RPMI7951 (cell line): ENCODE data around the gene ROR2. TPM values are rescaled to one million over a fixed set of nuclear protein-coding genes. Genes with fewer than 3 reads are reported as not detected.

Experiments
- DNase-seq: peaks from one replicate; pipeline ENCODE4 v3.0.0-alpha.2; 2012; ENCODE audit warnings: low read depth
- total RNA-seq: library from RNA; depleted of rRNA; stranded (reverse); fragments of >200 nt; shearing (Covaris generic); gene quantifications from 2 replicates; pipeline ENCODE4 v1.2.3, GENCODE V29; 2014

Gene ROR2
- total RNA-seq, 1 experiment from 2014 or later: 0.12 TPM

GRCh38 chr9:91948597-91949391 is 1.2 kb downstream of the ROR2 start:
- no peak for DNase-seq

- no peak for DNase-seq
Observed at GRCh38 chr9:91948101-91948596, 1.9 kb downstream of the ROR2 start.

GRCh38 chr9:91946653-91947488 is 3.2 kb downstream of the ROR2 start:
- no peak for DNase-seq

- no peak for DNase-seq
Observed at GRCh38 chr9:91946196-91946595, 3.8 kb downstream of the ROR2 start.

- no peak for DNase-seq
Observed at GRCh38 chr9:91945277-91946085, 4.5 kb downstream of the ROR2 start.

- no peak for DNase-seq
Observed at GRCh38 chr9:91944711-91945110, 5.3 kb downstream of the ROR2 start.

GRCh38 chr9:91943478-91944470 is 6.3 kb downstream of the ROR2 start:
- no peak for DNase-seq

GRCh38 chr9:91942201-91942600 is 7.8 kb downstream of the ROR2 start:
- DNase-seq: no peak

GRCh38 chr9:91939978-91940377 is 10.1 kb downstream of the ROR2 start:
- DNase-seq: no peak

GRCh38 chr9:91937727-91938126 is 12.3 kb downstream of the ROR2 start:
- DNase-seq: no peak

- no peak for DNase-seq
Observed at GRCh38 chr9:91937056-91937455, 13.0 kb downstream of the ROR2 start.

GRCh38 chr9:91935805-91936514 is 14.1 kb downstream of the ROR2 start:
- DNase-seq: no peak

GRCh38 chr9:91935066-91935749 is 14.8 kb downstream of the ROR2 start:
- no peak for DNase-seq

GRCh38 chr9:91934654-91935053 is 15.4 kb downstream of the ROR2 start:
- no peak for DNase-seq

GRCh38 chr9:91933556-91934352 is 16.3 kb downstream of the ROR2 start:
- DNase-seq: peak; percentile 23

GRCh38 chr9:91930475-91930874 is 19.6 kb downstream of the ROR2 start:
- DNase-seq: peak; percentile 14

- DNase-seq: no peak
Observed at GRCh38 chr9:91929331-91929730, 20.7 kb downstream of the ROR2 start.

- DNase-seq: no peak
Observed at GRCh38 chr9:91927922-91928510, 22.0 kb downstream of the ROR2 start.
